Calu3 (cell line): Measurements from ENCODE around the gene SLIT3. TPM values are rescaled to one million over a fixed set of nuclear protein-coding genes. Genes with fewer than 3 reads are reported as not detected.

Experiments used
- BruUV-seq: library from RNA; stranded (reverse); fragments of 400-500 nt; replicated peaks from 2 replicates; lab custom pipeline; 2021; lab: Mats Ljungman, UMichigan
- CTCF ChIA-PET: fragments of 300-600 bp; sonication (Branson Sonifier 250); formaldehyde crosslinking; loops from one replicate; lab custom pipeline; 2022; ENCODE audit warnings: antibody characterized with exemption; lab: Charles Lee
- DNase-seq: peaks from one replicate; pipeline ENCODE4 v3.0.0; 2022
- H3K27ac Mint-ChIP-seq: one replicate; pipeline ENCODE4 v1.8.0; 2022; ENCODE audit warnings: mixed read lengths; ENCODE audit not compliant: unreplicated experiment
- H3K27me3 Mint-ChIP-seq: one replicate; pipeline ENCODE4 v1.8.0; 2022; ENCODE audit warnings: mixed read lengths; ENCODE audit not compliant: unreplicated experiment
- H3K36me3 Mint-ChIP-seq: one replicate; pipeline ENCODE4 v1.8.0; 2022; ENCODE audit warnings: mild to moderate bottlenecking, moderate library complexity, mixed read lengths; ENCODE audit not compliant: insufficient read depth, unreplicated experiment
- H3K4me1 Mint-ChIP-seq: one replicate; pipeline ENCODE4 v1.8.0; 2022; ENCODE audit warnings: mild to moderate bottlenecking, low read depth, mixed read lengths; ENCODE audit not compliant: unreplicated experiment
- H3K4me3 Mint-ChIP-seq: one replicate; pipeline ENCODE4 v1.8.0; 2022; ENCODE audit warnings: mild to moderate bottlenecking, low read depth, moderate library complexity, mixed read lengths; ENCODE audit not compliant: unreplicated experiment
- H3K9me3 Mint-ChIP-seq: one replicate; pipeline ENCODE4 v1.8.0; 2022; ENCODE audit warnings: low read depth, mixed read lengths; ENCODE audit not compliant: unreplicated experiment
- CTCF ChIP-seq: fragments of 200-600 bp; IDR thresholded peaks from one replicate; pipeline ENCODE4 v1.8.0; 2022; ENCODE audit warnings: antibody characterized with exemption; ENCODE audit not compliant: unreplicated experiment
- intact Hi-C: fragments of 100-400 bp; cut with micrococcal nuclease; formaldehyde crosslinking; loops from one replicate; pipeline ENCODE4 v1.10.0; 2022; ENCODE audit not compliant: unreplicated experiment
- total RNA-seq: library from RNA; stranded (reverse); gene quantifications from 2 replicates; pipeline ENCODE4 v1.2.3, GENCODE V29; 2022

Gene SLIT3
- total RNA-seq, 1 experiment from 2014 or later: not detected

- no TSS peak for BruUV-seq
- no peak for TF ChIP-seq CTCF
- no peak overlapping the region for H3K4me3 Mint-ChIP-seq
- no peak overlapping the region for H3K27ac Mint-ChIP-seq
- H3K36me3 Mint-ChIP-seq: no peaks in the 10 kb centered on the region
- no peaks in the 10 kb centered on the region for H3K4me1 Mint-ChIP-seq
- H3K9me3 Mint-ChIP-seq: no peaks in the 10 kb centered on the region
- DNase-seq: no peak
- intact Hi-C loops: no loop called here
- peaks cover 41% of the 10 kb centered on the region for H3K27me3 Mint-ChIP-seq
- CTCF ChIA-PET: no interaction called here
These were observed 297.9 kb downstream of the SLIT3 start for GRCh38 chr5:169002953-169003555.

GRCh38 chr5:169001394-169001793 is 299.5 kb downstream of the SLIT3 start:
- Mint-ChIP-seq H3K27me3 (peaks cover 51% of the 10 kb centered on the region), H3K4me3 (no peak overlapping the region), H3K27ac (no peak overlapping the region), H3K4me1 (no peaks in the 10 kb centered on the region), H3K9me3 (no peaks in the 10 kb centered on the region), H3K36me3 (no peaks in the 10 kb centered on the region)
- TF ChIP-seq CTCF: no peak
- no peak for DNase-seq
- CTCF ChIA-PET: no interaction called here
- intact Hi-C loops: no loop called here
- no TSS peak for BruUV-seq

- Mint-ChIP-seq H3K4me3 (no peak overlapping the region), H3K27ac (no peak overlapping the region), H3K9me3 (no peaks in the 10 kb centered on the region), H3K27me3 (peaks cover 45% of the 10 kb centered on the region), H3K36me3 (no peaks in the 10 kb centered on the region), H3K4me1 (no peaks in the 10 kb centered on the region)
- CTCF ChIA-PET: no interaction called here
- intact Hi-C loops: no loop called here
- BruUV-seq: no TSS peak
- DNase-seq: no peak
- no peak for TF ChIP-seq CTCF
These were observed 305.9 kb downstream of the SLIT3 start for GRCh38 chr5:168995024-168995423.

- intact Hi-C loops: no loop called here
- no TSS peak for BruUV-seq
- Mint-ChIP-seq H3K27ac (no peak overlapping the region), H3K4me3 (no peak overlapping the region), H3K4me1 (no peaks in the 10 kb centered on the region), H3K36me3 (no peaks in the 10 kb centered on the region), H3K27me3 (peaks cover 61% of the 10 kb centered on the region), H3K9me3 (no peaks in the 10 kb centered on the region)
- CTCF ChIA-PET: no interaction called here
- no peak for TF ChIP-seq CTCF
- no peak for DNase-seq
These were observed 308.3 kb downstream of the SLIT3 start for GRCh38 chr5:168992687-168993086.
